Stimulated activated CD8-positive, alpha-beta memory T cell treated with anti-CD3 and anti-CD28 coated beads, Interleukin-7, amount 100 ng/mL, for 4 hours (primary cell): ENCODE measurements around the gene FAM117B.
"Not testable (repeated sequence)": the region's sequence is repeated elsewhere in the genome, so short reads cannot be mapped to it uniquely, and the experiment has no call there.

Experiments used
- DNase-seq, 2 donors: peaks; one replicate each; pipeline ENCODE4 v3.0.0-alpha.2; 2020; ENCODE audit warnings: low read depth in 2 of 2

Gene FAM117B

GRCh38 chr2:202703091-202703490 lies 68.3 kb downstream of the FAM117B start:
- no peak for DNase-seq

DNA sequence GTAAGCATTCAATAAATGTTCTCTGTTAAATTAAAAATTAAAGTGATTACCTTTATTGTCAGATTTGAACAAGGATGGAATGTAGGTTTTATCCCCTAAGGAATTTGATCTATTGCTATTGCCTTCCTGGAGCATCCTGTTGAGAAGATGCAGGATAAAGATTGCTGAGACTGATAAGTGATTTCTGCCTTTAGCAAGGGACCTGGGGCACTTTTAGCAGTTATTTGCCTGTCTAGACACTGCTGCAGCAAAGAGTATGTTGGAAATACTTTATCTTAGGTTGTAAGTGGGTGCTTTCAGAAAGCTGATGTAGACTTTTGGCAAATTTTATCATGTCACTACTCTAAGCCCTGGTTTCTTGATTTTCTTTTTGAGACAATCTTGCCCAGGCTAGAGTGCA lies 69.5 kb downstream of the FAM117B start:
- no peak for DNase-seq

GRCh38 chr2:202705446-202706020 lies 70.8 kb downstream of the FAM117B start:
- DNase-seq = no peak

GRCh38 chr2:202714971-202715935 lies 80.5 kb downstream of the FAM117B start:
- DNase-seq = not testable (repeated sequence)

DNA sequence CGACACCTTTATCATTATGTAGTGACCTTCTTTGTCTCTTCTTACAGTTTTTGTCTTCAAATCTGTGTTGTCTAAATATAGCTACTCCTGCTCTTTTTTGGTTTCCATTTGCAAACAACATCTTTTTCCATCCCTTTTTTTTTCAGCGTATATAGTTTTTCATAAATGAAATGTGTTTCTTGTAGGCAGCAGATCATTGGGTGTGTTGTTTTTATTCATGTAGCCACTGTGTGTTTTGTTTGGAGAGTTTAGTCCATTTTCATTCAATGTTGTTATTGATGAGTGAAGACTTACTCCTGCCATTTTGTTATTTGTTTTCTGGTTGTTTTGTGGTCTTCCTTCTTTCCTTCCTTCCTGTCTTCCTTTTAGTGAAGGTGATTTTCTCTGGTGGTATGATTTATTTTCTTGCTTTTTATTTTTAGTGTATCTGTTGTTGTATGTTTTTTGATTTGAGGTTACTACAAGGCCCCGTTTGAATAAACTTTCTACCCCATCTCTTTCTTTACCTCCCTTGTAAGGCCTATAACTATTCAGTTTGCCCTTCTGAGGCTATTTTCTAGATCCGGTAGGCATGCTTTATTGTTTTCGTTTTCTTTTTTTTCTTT lies 81.4 kb downstream of the FAM117B start:
- DNase-seq = no peak

GRCh38 chr2:202716953-202717597 lies 82.3 kb downstream of the FAM117B start:
- DNase-seq = no peak

DNA sequence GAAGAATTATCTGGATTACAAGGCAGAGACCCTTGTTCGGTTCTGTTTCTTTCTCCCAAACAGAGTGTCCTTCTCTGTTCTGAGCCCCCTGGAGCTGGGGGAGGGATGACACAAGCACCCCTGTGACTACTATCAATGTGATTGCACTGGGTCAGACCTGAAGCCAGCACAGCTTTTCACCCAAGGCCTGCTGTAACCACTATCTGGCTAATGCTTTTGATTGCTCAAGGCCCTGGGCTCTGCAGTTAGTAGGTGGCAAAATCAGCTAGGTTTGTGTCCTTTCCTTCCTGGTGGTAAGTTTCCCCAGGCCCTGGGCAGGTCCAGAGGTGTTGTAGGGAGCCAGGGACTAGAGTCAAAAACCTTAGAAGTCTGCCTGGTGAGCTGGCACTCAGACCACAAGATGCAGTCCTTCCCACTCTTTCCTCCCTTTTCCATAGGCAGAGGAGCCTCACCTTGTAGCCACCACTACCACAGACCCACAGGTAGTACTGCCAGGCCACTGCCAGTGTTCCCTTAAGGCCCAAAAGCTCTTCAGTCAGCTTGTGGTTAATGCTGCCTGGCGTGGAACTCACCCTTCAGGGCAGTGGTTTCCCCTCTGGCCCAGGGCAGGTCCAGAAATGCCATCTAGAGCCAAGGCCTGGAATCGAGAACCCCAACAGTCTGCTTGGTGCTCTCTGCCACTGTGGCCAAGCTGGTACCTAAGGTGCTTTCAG lies 83.0 kb downstream of the FAM117B start:
- no peak for DNase-seq

- no peak for DNase-seq
Observed at GRCh38 chr2:202718614-202719013, 83.8 kb downstream of the FAM117B start.

DNA sequence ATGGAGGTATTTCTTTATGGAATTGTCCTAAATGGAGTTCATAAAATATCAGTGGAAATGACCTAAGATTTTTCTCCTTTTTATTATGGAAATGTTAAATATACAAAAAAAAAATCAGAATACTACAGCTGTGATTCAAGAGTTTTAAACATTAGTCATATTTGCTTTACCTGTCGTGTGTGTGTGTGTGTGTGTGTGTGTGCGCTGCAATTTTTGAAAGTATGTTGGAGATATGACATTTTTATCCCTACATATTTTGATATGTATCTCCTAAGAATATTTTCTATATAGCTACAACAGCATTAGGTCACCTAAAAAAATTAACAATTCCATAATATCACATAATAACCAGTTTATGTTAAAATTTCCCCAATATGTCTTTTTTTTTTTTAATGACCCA lies 85.5 kb downstream of the FAM117B start:
- no peak for DNase-seq

GRCh38 chr2:202721621-202722020 lies 86.9 kb downstream of the FAM117B start:
- DNase-seq = no peak

DNA sequence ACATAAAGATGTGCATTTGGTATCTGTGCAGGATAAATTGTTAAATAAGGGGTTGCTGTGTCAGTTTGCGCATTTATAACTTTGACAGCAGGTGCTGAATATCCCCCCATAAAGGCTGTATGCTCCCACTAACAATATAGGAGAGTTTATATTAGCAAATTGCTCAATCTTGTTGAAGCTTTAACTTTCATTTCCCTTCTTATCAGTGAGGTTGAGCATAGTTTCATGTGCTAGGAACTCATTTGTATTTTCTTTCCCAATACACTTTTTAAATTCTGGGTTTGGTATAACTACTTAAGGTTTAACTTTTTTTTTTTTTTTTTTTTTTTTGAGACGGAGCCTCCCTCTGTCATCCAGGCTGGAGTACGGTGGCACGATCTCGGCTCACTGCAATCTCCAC lies 89.0 kb downstream of the FAM117B start:
- no peak for DNase-seq

DNA sequence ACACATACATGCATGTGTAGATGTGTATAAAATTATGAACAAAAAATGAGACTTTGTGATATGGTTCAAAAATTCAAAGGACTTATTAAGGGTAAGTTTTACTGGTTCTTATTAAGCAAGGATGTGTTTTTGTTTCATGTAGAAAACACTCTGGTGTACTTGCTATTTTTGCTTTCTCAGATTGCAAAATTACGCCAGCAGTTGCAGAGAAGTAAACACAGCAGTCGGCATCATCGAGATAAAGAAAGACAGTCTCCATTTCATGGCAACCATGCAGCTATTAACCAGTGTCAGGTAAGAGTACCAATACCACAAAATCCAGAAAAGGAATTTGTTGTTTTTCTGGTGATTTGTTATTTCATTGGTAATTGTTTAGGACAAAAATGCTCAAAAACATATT lies 91.3 kb downstream of the FAM117B start:
- DNase-seq = no peak

GRCh38 chr2:202736826-202737225 lies 102.1 kb downstream of the FAM117B start:
- no peak for DNase-seq

- no peak for DNase-seq
Observed at GRCh38 chr2:202743613-202744012, 108.8 kb downstream of the FAM117B start.

DNA sequence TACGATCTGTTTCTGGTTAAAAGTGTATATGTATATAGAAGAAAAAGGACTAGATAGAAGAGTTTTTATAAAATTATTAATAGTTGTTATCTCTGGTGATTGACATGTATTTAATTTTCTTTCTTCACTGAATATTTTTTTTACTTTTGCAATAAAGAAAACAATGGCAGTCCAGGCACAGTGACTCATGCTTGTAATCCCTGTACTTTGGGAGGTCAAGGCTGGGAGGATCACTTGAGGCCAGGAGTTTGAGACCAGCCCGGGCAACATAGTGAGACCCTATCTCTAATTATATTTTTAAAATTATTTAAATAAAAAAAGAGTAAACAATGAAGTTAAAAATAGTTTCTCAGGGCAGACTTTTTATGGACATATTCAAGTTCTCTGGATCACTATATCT lies 114.7 kb downstream of the FAM117B start:
- DNase-seq = no peak

DNA sequence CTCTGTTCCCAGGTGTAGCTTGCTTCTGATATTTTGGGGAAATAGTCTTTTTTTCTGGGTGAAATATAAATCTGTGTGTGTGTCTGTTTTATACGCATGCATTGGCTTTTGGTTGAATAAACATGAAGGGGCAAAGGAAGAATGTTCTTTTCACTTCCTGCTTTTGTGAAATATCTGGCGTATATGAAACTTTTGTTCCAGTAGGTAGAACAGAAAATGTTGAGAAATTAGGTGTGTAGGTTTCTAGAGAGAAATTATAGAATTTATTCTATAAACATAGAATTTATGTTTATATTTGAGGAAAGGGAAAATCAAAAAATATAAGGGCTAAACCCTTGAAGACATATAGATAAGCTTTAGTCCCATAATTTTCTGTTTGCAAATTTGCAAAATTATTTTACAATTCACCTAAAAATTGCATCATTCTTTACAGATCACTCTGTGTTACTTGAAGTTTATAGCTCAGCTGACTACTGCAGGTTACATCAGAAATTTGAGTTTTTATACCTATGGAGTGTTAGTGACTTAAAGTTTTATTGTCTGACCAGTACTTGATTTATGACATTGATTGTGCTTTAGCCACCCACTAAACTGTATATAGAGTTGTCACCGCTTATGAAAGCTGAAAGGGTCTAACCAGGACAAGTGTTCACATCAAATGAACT lies 116.1 kb downstream of the FAM117B start:
- no peak for DNase-seq

GRCh38 chr2:202752071-202752470 lies 117.3 kb downstream of the FAM117B start:
- no peak for DNase-seq

DNA sequence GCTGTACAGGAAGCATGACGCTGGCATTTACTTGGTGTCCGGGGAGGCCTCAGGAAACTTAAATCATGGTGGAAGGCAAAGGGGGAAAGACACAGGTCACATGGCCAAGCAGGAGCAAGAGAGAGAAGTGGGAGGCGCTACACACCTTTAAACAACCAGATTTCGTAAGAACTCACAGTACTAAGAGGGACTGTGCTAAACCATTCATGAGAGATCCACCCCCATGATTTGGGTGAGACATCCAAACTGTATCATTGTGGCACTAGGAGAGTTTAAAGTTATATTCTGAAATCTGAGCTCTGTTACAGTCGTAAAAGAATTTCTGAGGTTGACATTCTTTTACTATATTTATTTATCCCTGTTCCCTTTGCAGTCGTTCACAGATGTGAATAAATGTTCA lies 120.2 kb downstream of the FAM117B start:
- DNase-seq = no peak

DNA sequence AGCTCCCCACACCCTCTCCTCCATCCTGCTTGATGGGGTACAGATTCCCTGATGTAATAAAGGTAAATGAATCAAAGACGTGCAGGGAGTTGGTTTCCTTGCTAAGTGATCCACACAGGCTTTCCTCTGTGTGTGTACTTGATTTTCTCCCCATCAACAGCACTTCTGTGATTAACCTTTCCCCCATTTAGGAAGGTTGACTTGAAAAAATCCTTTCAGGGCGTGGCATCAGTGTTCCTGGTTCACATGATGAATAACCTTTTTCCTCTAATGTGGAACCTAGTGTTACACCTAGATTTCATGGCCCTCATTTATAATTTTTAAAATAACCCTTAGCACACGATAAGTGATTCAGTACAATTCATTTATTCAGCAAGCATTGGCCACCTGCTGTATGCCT lies 121.8 kb downstream of the FAM117B start:
- DNase-seq = no peak

DNA sequence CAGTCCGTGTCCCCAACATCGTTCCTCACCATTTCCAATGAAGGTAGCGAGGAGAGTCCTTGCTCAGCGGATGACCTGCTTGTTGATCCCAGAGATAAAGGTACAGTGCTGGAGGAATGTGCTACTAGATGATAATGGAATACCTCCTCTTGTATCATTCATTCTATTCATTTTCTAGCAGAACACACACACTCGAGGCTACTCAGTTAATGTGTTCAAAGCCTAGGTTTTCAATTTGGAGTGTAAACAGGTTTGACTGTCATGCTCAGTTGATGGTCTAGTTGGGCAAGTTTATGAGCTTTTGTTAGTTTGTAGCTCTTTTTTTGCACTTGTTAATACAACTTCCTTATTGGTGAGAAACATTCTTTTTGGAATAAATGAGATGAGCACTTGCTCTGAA lies 122.6 kb downstream of the FAM117B start:
- no peak for DNase-seq

- no peak for DNase-seq
Observed at GRCh38 chr2:202758128-202758527, 123.4 kb downstream of the FAM117B start.
